Calu3 (cell line): ENCODE measurements around the gene CNOT6. TPM values are rescaled to one million over a fixed set of nuclear protein-coding genes. Genes with fewer than 3 reads are reported as not detected.

ENCODE experiments used
- BruUV-seq: library from RNA; stranded (reverse); fragments of 400-500 nt; replicated peaks from 2 replicates; lab custom pipeline; 2021; lab: Mats Ljungman, UMichigan
- CTCF ChIA-PET: fragments of 300-600 bp; sonication (Branson Sonifier 250); formaldehyde crosslinking; loops from one replicate; lab custom pipeline; 2022; ENCODE audit warnings: antibody characterized with exemption; lab: Charles Lee
- DNase-seq: peaks from one replicate; pipeline ENCODE4 v3.0.0; 2022
- H3K27ac Mint-ChIP-seq: one replicate; pipeline ENCODE4 v1.8.0; 2022; ENCODE audit warnings: mixed read lengths; ENCODE audit not compliant: unreplicated experiment
- H3K27me3 Mint-ChIP-seq: one replicate; pipeline ENCODE4 v1.8.0; 2022; ENCODE audit warnings: mixed read lengths; ENCODE audit not compliant: unreplicated experiment
- H3K36me3 Mint-ChIP-seq: one replicate; pipeline ENCODE4 v1.8.0; 2022; ENCODE audit warnings: mild to moderate bottlenecking, moderate library complexity, mixed read lengths; ENCODE audit not compliant: insufficient read depth, unreplicated experiment
- H3K4me1 Mint-ChIP-seq: one replicate; pipeline ENCODE4 v1.8.0; 2022; ENCODE audit warnings: mild to moderate bottlenecking, low read depth, mixed read lengths; ENCODE audit not compliant: unreplicated experiment
- H3K4me3 Mint-ChIP-seq: one replicate; pipeline ENCODE4 v1.8.0; 2022; ENCODE audit warnings: mild to moderate bottlenecking, low read depth, moderate library complexity, mixed read lengths; ENCODE audit not compliant: unreplicated experiment
- H3K9me3 Mint-ChIP-seq: one replicate; pipeline ENCODE4 v1.8.0; 2022; ENCODE audit warnings: low read depth, mixed read lengths; ENCODE audit not compliant: unreplicated experiment
- CTCF ChIP-seq: fragments of 200-600 bp; IDR thresholded peaks from one replicate; pipeline ENCODE4 v1.8.0; 2022; ENCODE audit warnings: antibody characterized with exemption; ENCODE audit not compliant: unreplicated experiment
- intact Hi-C: fragments of 100-400 bp; cut with micrococcal nuclease; formaldehyde crosslinking; loops from one replicate; pipeline ENCODE4 v1.10.0; 2022; ENCODE audit not compliant: unreplicated experiment
- total RNA-seq: library from RNA; stranded (reverse); gene quantifications from 2 replicates; pipeline ENCODE4 v1.2.3, GENCODE V29; 2022

Gene CNOT6
- total RNA-seq, 1 experiment from 2014 or later, result 57.1 TPM

- TF ChIP-seq CTCF, result no peak
- Mint-ChIP-seq H3K27ac (no peak overlapping the region), H3K4me1 (peaks cover 8% of the 10 kb centered on the region), H3K27me3 (peaks cover 63% of the 10 kb centered on the region), H3K4me3 (no peak overlapping the region), H3K36me3 (no peaks in the 10 kb centered on the region), H3K9me3 (no peaks in the 10 kb centered on the region)
- CTCF ChIA-PET, result no interaction called here
- no TSS peak for BruUV-seq
- intact Hi-C loops, result no loop called here
- DNase-seq, result no peak
Measured at GRCh38 chr5:180598797-180599589, 104.8 kb downstream of the CNOT6 start.

DNA sequence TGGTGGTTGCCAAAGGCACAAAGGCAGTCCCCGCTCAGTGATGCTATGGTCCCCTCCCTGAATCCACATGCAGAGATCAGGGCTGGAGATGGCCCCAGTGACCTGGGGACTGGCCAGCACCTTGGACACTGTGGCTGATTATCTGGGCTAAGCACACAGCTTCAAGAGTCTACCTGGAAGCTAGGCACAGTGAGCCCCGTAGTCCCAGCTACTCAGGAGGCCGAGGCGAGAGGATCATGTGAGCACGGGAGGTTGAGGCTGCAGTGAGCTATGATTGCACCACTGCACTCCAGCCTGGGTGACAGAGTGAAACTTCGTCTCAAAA is 105.4 kb downstream of the CNOT6 start:
- Mint-ChIP-seq H3K27ac (no peak overlapping the region), H3K27me3 (peaks cover 63% of the 10 kb centered on the region), H3K4me3 (no peak overlapping the region), H3K9me3 (no peaks in the 10 kb centered on the region), H3K4me1 (peaks cover 8% of the 10 kb centered on the region), H3K36me3 (no peaks in the 10 kb centered on the region)
- DNase-seq, result no peak
- no TSS peak for BruUV-seq
- intact Hi-C loops, result no loop called here
- CTCF ChIA-PET, result interaction anchor here (0.8 kb wide), 1 partner anchor 12 kb away, joined by 3 read pairs; no protein-coding TSS in a partner anchor
- no peak for TF ChIP-seq CTCF

DNA sequence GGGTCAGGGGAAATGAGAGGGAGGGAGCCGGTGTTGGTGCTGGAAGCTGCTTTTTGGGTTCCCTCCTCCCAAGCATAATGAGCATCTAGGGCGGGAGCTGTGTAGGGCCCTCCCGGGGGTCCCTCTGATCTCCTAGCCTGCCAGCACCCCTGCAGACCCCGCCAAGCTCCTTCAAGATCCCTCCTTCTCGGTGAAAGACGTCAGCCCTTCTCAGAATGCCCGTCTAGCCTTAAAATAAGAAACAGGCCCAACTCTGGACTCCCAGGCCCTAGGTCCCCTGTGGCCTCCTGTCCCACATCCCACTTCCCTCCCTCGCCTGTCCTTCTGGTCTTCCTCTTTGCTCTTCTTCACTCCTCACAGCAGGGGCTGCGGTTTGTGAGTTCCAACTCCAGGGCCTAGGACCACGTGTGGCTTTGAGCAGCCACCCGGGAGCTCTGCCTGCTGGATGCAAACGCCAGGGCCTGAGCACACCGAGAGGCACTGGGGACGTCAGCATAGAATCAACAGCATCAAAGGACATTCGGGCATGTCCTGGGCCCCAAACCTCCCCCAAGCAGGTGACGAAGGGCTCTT is 105.9 kb downstream of the CNOT6 start:
- no peak for TF ChIP-seq CTCF

DNA sequence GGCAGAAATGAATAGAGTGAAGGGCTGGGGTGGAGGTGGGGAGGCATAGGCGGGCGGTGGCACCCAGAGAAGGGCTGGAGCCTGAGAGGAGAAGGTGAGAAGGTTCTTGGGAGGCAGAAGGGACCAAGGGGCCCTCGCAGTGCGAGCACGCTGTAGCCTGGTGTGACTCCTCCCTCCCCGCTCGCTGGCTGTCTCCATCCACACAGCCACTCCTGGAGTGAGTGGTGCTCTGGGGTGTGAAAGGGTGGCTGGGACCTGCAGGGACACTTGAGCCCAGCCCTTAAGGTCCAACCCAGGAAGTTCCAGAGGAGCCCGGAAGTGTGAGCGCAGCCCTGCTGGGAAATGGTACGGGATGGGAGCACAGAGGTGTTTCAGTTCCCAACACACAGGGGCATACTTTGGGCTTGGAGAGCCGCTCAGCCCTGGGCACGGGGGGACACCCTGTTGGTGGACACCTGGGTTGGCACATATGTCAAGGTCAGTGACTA is 106.4 kb downstream of the CNOT6 start:
- intact Hi-C loops, result loop anchor here (10.0 kb wide), 1 partner anchor 306 kb away; the partner anchor contains the start of gene MAPK9
- peaks cover 63% of the 10 kb centered on the region for H3K27me3 Mint-ChIP-seq
- peaks cover 8% of the 10 kb centered on the region for H3K4me1 Mint-ChIP-seq
- peak; percentile 0 for DNase-seq
- no peak overlapping the region for H3K4me3 Mint-ChIP-seq
- no peak overlapping the region for H3K27ac Mint-ChIP-seq
- TF ChIP-seq CTCF, result no peak
- CTCF ChIA-PET, result no interaction called here
- no peaks in the 10 kb centered on the region for H3K36me3 Mint-ChIP-seq
- BruUV-seq, result no TSS peak
- H3K9me3 Mint-ChIP-seq, result no peaks in the 10 kb centered on the region

More for the DNA sequence above, 105.9 kb downstream of the CNOT6 start:
- Mint-ChIP-seq H3K36me3 (no peaks in the 10 kb centered on the region), H3K27ac (no peak overlapping the region), H3K27me3 (peaks cover 63% of the 10 kb centered on the region), H3K4me1 (peaks cover 8% of the 10 kb centered on the region), H3K4me3 (no peak overlapping the region), H3K9me3 (no peaks in the 10 kb centered on the region)
- intact Hi-C loops, result loop anchor here (10.0 kb wide), 1 partner anchor 305 kb away; the partner anchor contains the start of gene MAPK9
- CTCF ChIA-PET, result interaction anchor here (0.8 kb wide), 1 partner anchor 11 kb away, joined by 3 read pairs; no protein-coding TSS in a partner anchor
- peak; percentile 0 for DNase-seq
- BruUV-seq, result no TSS peak
